ENCODE results near the gene TMCO4.
A peak's percentile ranks its signal among the peaks of the same experiment; 100 is the strongest.
"Not testable (repeated sequence)": the region's sequence is repeated elsewhere in the genome, so short reads cannot be mapped to it uniquely, and the experiment has no call there.

Gene TMCO4
- long read RNA-seq, donor 1, partial matches to known transcripts: 6 of 7 reads
- long read RNA-seq, donor 1, other reads (novel, unspliced or antisense): 0 of 7 reads
- long read RNA-seq, donor 2: 0 reads
- long read RNA-seq, donor 3: 0 reads
- long read RNA-seq, donor 4, partial matches to known transcripts: 0 of 1 reads
- long read RNA-seq, donor 4, other reads (novel, unspliced or antisense): 0 of 1 reads
- long read RNA-seq, donor 5, partial matches to known transcripts: 5 of 7 reads
- long read RNA-seq, donor 5, other reads (novel, unspliced or antisense): 0 of 7 reads
- long read RNA-seq, donor 6: 0 reads
- long read RNA-seq, donor 7: 0 reads
- long read RNA-seq, donor 8: 0 reads

GRCh38 chr1:19799230-19800075 lies at the start of gene TMCO4:
Gene TMCO4 (minus strand): TSS chr1:19799916. CDS start chr1:19780758, 19,158 bp downstream.
- peak; percentile 69 for DNase-seq

- DNase-seq: not testable (repeated sequence)
These were observed 49.6 kb upstream of the TMCO4 start for GRCh38 chr1:19849307-19849706.

- not testable (repeated sequence) for DNase-seq
These were observed 47.6 kb upstream of the TMCO4 start for GRCh38 chr1:19847334-19847733.

- no peak for DNase-seq
These were observed 46.6 kb upstream of the TMCO4 start for GRCh38 chr1:19846338-19846737.

GRCh38 chr1:19845555-19845954 lies 45.8 kb upstream of the TMCO4 start:
- no peak for DNase-seq

GRCh38 chr1:19844731-19845495 lies 45.2 kb upstream of the TMCO4 start:
- DNase-seq: peak; percentile 49

- DNase-seq: no peak
These were observed 40.5 kb upstream of the TMCO4 start for GRCh38 chr1:19840228-19840627.

- DNase-seq: no peak
These were observed 38.1 kb upstream of the TMCO4 start for GRCh38 chr1:19837866-19838265.

- no peak for DNase-seq
These were observed 35.9 kb upstream of the TMCO4 start for GRCh38 chr1:19835578-19835977.

- DNase-seq: no peak
These were observed 31.7 kb upstream of the TMCO4 start for GRCh38 chr1:19831441-19831840.

- DNase-seq: no peak
These were observed 28.8 kb upstream of the TMCO4 start for GRCh38 chr1:19828546-19828945.

- DNase-seq: no peak
These were observed 25.6 kb upstream of the TMCO4 start for GRCh38 chr1:19825298-19825697.

GRCh38 chr1:19824541-19824940 lies 24.8 kb upstream of the TMCO4 start:
- DNase-seq: no peak

- no peak for DNase-seq
These were observed 24.3 kb upstream of the TMCO4 start for GRCh38 chr1:19824036-19824435.

GRCh38 chr1:19819701-19820100 lies 20.0 kb upstream of the TMCO4 start:
- no peak for DNase-seq

- DNase-seq: no peak
These were observed 18.6 kb upstream of the TMCO4 start for GRCh38 chr1:19818324-19818723.

- DNase-seq: no peak
These were observed 17.4 kb upstream of the TMCO4 start for GRCh38 chr1:19817160-19817559.

- DNase-seq: not testable (repeated sequence)
These were observed 17.0 kb upstream of the TMCO4 start for GRCh38 chr1:19816737-19817086.

- no peak for DNase-seq
These were observed 16.4 kb upstream of the TMCO4 start for GRCh38 chr1:19815801-19816736.

- DNase-seq: peak; percentile 48
These were observed 15.2 kb upstream of the TMCO4 start, which contains the start of gene RNF186 for GRCh38 chr1:19814681-19815503. Gene RNF186 (minus strand): TSS chr1:19815283. CDS start chr1:19815101, 182 bp downstream.

GRCh38 chr1:19814244-19814661 lies 14.5 kb upstream of the TMCO4 start:
- peak; percentile 19 for DNase-seq
